Liver (tissue), 9 donors: ENCODE measurements around the gene CABP5. TPM values are rescaled to one million over a fixed set of nuclear protein-coding genes. Genes with fewer than 3 reads are reported as not detected.
"Not testable (repeated sequence)": the region's sequence is repeated elsewhere in the genome, so short reads cannot be mapped to it uniquely, and the experiment has no call there.

Experiments used
- DNase-seq: peaks from one replicate; pipeline ENCODE4 v3.0.0-alpha.2; 2017; ENCODE audit warnings: low spot score
- H3K27ac ChIP-seq, 2 donors: one replicate each; pipeline ENCODE4 v1.7.0; 2013; ENCODE audit warnings: inconsistent platforms in 2 of 2, low read length in 2 of 2, control low read depth in 1 of 2, low read depth in 1 of 2, mild to moderate bottlenecking in 1 of 2
- H3K27me3 ChIP-seq, 4 donors: one replicate each; pipeline versions ENCODE4 v1.6.1 to v1.7.0; 2013; ENCODE audit warnings: low read length in 3 of 4, inconsistent platforms in 1 of 4, mild to moderate bottlenecking in 1 of 4, moderate library complexity in 1 of 4; ENCODE audit not compliant: control insufficient read depth in 4 of 4, insufficient read depth in 4 of 4
- H3K36me3 ChIP-seq, 4 donors: one replicate each; pipeline versions ENCODE4 v1.6.1 to v1.7.0; 2013; ENCODE audit warnings: low read length in 3 of 4, mild to moderate bottlenecking in 3 of 4, low read depth in 1 of 4, moderate library complexity in 1 of 4; ENCODE audit not compliant: control insufficient read depth in 4 of 4, insufficient read depth in 3 of 4
- H3K4me1 ChIP-seq, 4 donors: one replicate each; pipeline versions ENCODE4 v1.6.1 to v1.7.0; 2013; ENCODE audit warnings: low read length in 3 of 4, mild to moderate bottlenecking in 3 of 4, moderate library complexity in 1 of 4; ENCODE audit not compliant: control insufficient read depth in 4 of 4, insufficient read depth in 4 of 4
- H3K4me3 ChIP-seq, 3 donors: one replicate each; pipeline versions ENCODE4 v1.6.1 to v1.7.0; 2013; ENCODE audit warnings: low read length in 3 of 3, control low read depth in 1 of 3, low read depth in 1 of 3, mild to moderate bottlenecking in 1 of 3
- H3K9ac ChIP-seq, 2 donors: one replicate each; pipeline ENCODE4 v1.7.0; 2013; ENCODE audit warnings: low read length in 2 of 2, mild to moderate bottlenecking in 2 of 2, moderate library complexity in 2 of 2, control low read depth in 1 of 2, low read depth in 1 of 2
- H3K9me3 ChIP-seq, 4 donors: one replicate each; pipeline versions ENCODE4 v1.6.1 to v1.7.0; 2013; ENCODE audit warnings: low read length in 3 of 4; ENCODE audit not compliant: control insufficient read depth in 4 of 4
- EGR1 ChIP-seq, 2 donors: IDR thresholded peaks; 2 replicates each; pipeline ENCODE4 v1.6.1; 2016 to 2018; ENCODE audit warnings: antibody characterized with exemption in 2 of 2, low read depth in 2 of 2
- FOXA1 ChIP-seq: IDR thresholded peaks from 2 replicates; pipeline ENCODE4 v1.6.1; 2016; ENCODE audit warnings: antibody characterized with exemption
- HNF4A ChIP-seq, 2 donors: conservative IDR thresholded peaks; 2 replicates each; pipeline ENCODE4 v1.6.1; 2016; ENCODE audit warnings: antibody characterized with exemption in 2 of 2, mild to moderate bottlenecking in 2 of 2
- NR2F2 ChIP-seq: IDR thresholded peaks from 2 replicates; pipeline ENCODE4 v1.6.1; 2016; ENCODE audit warnings: antibody characterized with exemption
- RXRA ChIP-seq, 2 donors: IDR thresholded peaks; 2 replicates each; pipeline ENCODE4 v1.6.1; 2017 to 2018; ENCODE audit warnings: antibody characterized with exemption in 2 of 2, mild to moderate bottlenecking in 1 of 2
- SP1 ChIP-seq: IDR thresholded peaks from 2 replicates; pipeline ENCODE4 v1.6.1; 2018; ENCODE audit warnings: antibody characterized with exemption, mild to moderate bottlenecking
- TAF1 ChIP-seq: conservative IDR thresholded peaks from 2 replicates; pipeline ENCODE4 v1.6.1; 2016; ENCODE audit warnings: antibody characterized with exemption, mild to moderate bottlenecking
- YY1 ChIP-seq: IDR thresholded peaks from 2 replicates; pipeline ENCODE4 v1.6.1; 2016; ENCODE audit warnings: antibody characterized with exemption, mild to moderate bottlenecking
- WGBS: extraction: QIAGEN DNeasy Blood & Tissue Kit; methylation state at CpG from one replicate; pipeline ENCODE4 v1.1.7; 2013; 5-methylcytosine and 5-hydroxymethylcytosine counted together
- polyA plus RNA-seq, 2 donors: library from polyadenylated mRNA; stranded (reverse) in 1 of 2; unstranded in 1 of 2; fragments of 200-250 nt in 1 of 2; fragments of >200 nt in 1 of 2; fragmentation: Nextera tagmentation in 1 of 2; extraction: Ambion mirVana in 1 of 2; gene quantifications; one replicate each; pipeline versions ENCODE4 v1.2.1 to v1.2.3, GENCODE V29; 2013 to 2015
- total RNA-seq, 2 donors: library from RNA; depleted of rRNA; stranded (reverse); fragments of >200 nt; gene quantifications; one replicate each; pipeline ENCODE4 v1.2.3, GENCODE V29; 2014
- TF ChIP-seq, protein P1 (sequence below): IDR thresholded peaks from 2 replicates; pipeline ENCODE4 v1.6.1; 2016; ENCODE audit warnings: antibody characterized with exemption, mild to moderate bottlenecking
- TF ChIP-seq, protein P2 (sequence below): fragments of 150-350 bp; IDR thresholded peaks from 2 replicates; pipeline ENCODE4 v1.5.1; 2017; ENCODE audit warnings: improper control_type of control experiment, low read depth, low read length; ENCODE audit not compliant: missing input control
- donor health status: healthy.
- donor health status: healthy.
- donor health status: healthy.
- donor health status: healthy.
- donor health status: healthy.

CABP5 gene
- total and polyA plus RNA-seq, 4 donors: not detected

DNA sequence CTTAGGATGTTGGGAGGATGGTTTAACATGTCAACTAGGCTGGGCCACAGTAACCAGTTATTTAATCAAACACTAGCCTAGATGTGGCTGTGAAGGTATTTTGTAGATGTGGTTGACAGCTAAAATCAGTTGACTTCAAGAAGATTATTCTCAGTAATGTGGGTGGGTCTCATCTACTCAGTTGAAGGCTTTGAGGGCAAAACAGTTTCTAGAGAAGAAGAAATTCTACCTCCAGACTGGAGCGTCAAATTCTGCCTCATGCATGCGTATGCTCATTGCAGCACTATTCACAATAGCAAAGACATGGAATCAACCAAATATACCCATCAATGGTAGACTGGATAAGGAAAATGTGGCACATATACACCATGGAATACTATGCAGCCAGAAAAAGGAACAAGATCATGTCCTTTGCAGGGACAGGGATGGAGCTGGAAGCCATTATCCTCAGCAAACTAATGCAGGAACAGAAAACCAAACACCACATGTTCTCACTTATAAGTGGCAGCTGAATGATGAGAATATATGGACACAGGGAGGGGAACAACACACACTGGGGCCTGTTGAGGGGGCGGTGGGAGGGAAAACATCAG is 26.4 kb upstream of the CABP5 start:
- H3K9ac ChIP-seq, H3K27ac ChIP-seq, H3K27me3 ChIP-seq, H3K4me1 ChIP-seq, H3K9me3 ChIP-seq, H3K36me3 ChIP-seq, H3K4me3 ChIP-seq, DNase-seq: not testable (repeated sequence)
- WGBS: 98% methylated on average over 3 of the region's 3 CpGs

DNA sequence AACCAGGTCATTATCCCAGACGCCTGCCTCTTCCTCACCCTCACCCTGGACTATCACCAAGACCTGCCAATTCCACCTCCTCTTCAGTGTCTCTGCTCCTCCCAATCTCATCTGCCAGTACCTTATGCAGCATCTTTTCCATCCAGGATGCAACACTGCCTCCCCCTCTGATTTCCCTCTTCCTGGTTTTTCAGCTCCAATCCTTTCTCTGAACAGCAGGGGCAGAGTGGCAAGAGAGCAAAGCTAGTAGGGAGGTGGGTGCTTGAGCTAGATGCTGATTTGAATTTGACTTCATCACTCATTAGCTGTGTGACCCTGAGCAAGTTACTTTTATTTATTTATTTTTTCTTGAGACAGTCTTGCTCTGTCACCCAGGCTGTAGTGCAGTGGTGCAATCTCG is 25.6 kb upstream of the CABP5 start:
- H3K9ac ChIP-seq: no peak overlapping the region
- TF ChIP-seq YY1: no peak
- TF ChIP-seq NR2F2: no peak
- TF ChIP-seq, protein P1, sequence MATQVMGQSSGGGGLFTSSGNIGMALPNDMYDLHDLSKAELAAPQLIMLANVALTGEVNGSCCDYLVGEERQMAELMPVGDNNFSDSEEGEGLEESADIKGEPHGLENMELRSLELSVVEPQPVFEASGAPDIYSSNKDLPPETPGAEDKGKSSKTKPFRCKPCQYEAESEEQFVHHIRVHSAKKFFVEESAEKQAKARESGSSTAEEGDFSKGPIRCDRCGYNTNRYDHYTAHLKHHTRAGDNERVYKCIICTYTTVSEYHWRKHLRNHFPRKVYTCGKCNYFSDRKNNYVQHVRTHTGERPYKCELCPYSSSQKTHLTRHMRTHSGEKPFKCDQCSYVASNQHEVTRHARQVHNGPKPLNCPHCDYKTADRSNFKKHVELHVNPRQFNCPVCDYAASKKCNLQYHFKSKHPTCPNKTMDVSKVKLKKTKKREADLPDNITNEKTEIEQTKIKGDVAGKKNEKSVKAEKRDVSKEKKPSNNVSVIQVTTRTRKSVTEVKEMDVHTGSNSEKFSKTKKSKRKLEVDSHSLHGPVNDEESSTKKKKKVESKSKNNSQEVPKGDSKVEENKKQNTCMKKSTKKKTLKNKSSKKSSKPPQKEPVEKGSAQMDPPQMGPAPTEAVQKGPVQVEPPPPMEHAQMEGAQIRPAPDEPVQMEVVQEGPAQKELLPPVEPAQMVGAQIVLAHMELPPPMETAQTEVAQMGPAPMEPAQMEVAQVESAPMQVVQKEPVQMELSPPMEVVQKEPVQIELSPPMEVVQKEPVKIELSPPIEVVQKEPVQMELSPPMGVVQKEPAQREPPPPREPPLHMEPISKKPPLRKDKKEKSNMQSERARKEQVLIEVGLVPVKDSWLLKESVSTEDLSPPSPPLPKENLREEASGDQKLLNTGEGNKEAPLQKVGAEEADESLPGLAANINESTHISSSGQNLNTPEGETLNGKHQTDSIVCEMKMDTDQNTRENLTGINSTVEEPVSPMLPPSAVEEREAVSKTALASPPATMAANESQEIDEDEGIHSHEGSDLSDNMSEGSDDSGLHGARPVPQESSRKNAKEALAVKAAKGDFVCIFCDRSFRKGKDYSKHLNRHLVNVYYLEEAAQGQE: no peak
- no peak for TF ChIP-seq HNF4A (conservative IDR thresholded peaks at IDR 0.05)
- no peak for TF ChIP-seq SP1
- TF ChIP-seq FOXA1: no peak
- TF ChIP-seq, protein P2, sequence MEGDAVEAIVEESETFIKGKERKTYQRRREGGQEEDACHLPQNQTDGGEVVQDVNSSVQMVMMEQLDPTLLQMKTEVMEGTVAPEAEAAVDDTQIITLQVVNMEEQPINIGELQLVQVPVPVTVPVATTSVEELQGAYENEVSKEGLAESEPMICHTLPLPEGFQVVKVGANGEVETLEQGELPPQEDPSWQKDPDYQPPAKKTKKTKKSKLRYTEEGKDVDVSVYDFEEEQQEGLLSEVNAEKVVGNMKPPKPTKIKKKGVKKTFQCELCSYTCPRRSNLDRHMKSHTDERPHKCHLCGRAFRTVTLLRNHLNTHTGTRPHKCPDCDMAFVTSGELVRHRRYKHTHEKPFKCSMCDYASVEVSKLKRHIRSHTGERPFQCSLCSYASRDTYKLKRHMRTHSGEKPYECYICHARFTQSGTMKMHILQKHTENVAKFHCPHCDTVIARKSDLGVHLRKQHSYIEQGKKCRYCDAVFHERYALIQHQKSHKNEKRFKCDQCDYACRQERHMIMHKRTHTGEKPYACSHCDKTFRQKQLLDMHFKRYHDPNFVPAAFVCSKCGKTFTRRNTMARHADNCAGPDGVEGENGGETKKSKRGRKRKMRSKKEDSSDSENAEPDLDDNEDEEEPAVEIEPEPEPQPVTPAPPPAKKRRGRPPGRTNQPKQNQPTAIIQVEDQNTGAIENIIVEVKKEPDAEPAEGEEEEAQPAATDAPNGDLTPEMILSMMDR: no peak
- no peak for TF ChIP-seq TAF1
- no peak overlapping the region for H3K27ac ChIP-seq
- no peak overlapping the region for H3K4me3 ChIP-seq
- H3K36me3 ChIP-seq: peaks cover 0 to 7% (median under 1%) of the 10 kb centered on the region in 4 donors
- no peaks in the 10 kb centered on the region for H3K27me3 ChIP-seq
- WGBS: 87% methylated on average over 2 of the region's 2 CpGs
- no peak for DNase-seq
- H3K9me3 ChIP-seq: no peaks in the 10 kb centered on the region
- no peaks in the 10 kb centered on the region for H3K4me1 ChIP-seq

DNA sequence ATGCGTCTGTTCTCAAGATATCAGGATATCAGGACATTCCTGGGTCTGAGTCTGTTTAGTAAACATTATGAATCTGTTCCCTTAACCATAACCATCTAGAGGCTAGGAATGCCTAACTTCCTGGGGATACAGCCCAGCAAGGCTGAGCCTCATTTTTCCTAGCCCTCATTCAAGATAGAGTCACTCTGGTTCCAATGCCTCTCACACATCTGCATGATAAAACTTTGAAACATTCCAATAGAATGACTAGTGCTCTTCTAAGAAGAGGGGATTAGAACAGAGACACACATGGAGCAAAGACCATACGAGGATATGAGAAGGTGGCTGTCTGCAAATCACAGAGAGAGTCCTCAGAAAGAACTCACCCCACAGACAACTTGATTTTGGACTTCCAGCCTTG is 20.6 kb upstream of the CABP5 start:
- H3K4me3 ChIP-seq: no peak overlapping the region
- TF ChIP-seq RXRA (IDR thresholded peaks at IDR 0.05) (no peak), EGR1 (IDR thresholded peaks at IDR 0.05; ENCODE audit: low read depth in 2 of 2) (no peak), HNF4A (conservative IDR thresholded peaks at IDR 0.05) (no peak)
- H3K27ac ChIP-seq: no peak overlapping the region
- DNase-seq: no peak
- no peaks in the 10 kb centered on the region for H3K4me1 ChIP-seq
- WGBS: 90% methylated on average over 2 of the region's 2 CpGs
- H3K36me3 ChIP-seq: peaks cover 0 to 6% (median under 1%) of the 10 kb centered on the region in 4 donors
- no peak overlapping the region for H3K9ac ChIP-seq
- no peaks in the 10 kb centered on the region for H3K27me3 ChIP-seq
- H3K9me3 ChIP-seq: no peaks in the 10 kb centered on the region
